ENCODE measurements around the gene ASCL3. TPM values are rescaled to one million over a fixed set of nuclear protein-coding genes. Genes with fewer than 3 reads are reported as not detected.
A peak's percentile ranks its signal among the peaks of the same experiment; 100 is the strongest.

The ASCL3 gene
- polyA plus RNA-seq, 2 donors = not detected

- Histone ChIP-seq H3K4me1 (ENCODE audit: control insufficient read depth in 2 of 2, insufficient read depth in 2 of 2, low read length in 1 of 2) (no peaks in the 10 kb centered on the region), H3K27me3 (ENCODE audit: control insufficient read depth in 1 of 2, insufficient read depth in 2 of 2, low read length in 2 of 2) (no peaks in the 10 kb centered on the region), H3K36me3 (ENCODE audit: control insufficient read depth in 2 of 2, insufficient read depth in 2 of 2, low read length in 1 of 2) (no peaks in the 10 kb centered on the region), H3K4me3 (ENCODE audit: low read depth in 1 of 2, low read length in 2 of 2) (no peak overlapping the region), H3K27ac (ENCODE audit: low read depth in 2 of 2, low read length in 1 of 2) (no peak overlapping the region), H3K9me3 (ENCODE audit: control insufficient read depth in 2 of 2, insufficient read depth in 1 of 2, low read depth in 1 of 2, low read length in 1 of 2) (no peaks in the 10 kb centered on the region)
- WGBS, 2 donors = 73 to 80% methylated on average over 3 of the region's 3 CpGs
Measured at GRCh38 chr11:8973121-8973520, 30.3 kb upstream of the ASCL3 start.

GRCh38 chr11:8971924-8972316 is 29.1 kb upstream of the ASCL3 start:
- Histone ChIP-seq H3K4me1 (ENCODE audit: control insufficient read depth in 2 of 2, insufficient read depth in 2 of 2, low read length in 1 of 2) (no peaks in the 10 kb centered on the region), H3K27ac (ENCODE audit: low read depth in 2 of 2, low read length in 1 of 2) (no peak overlapping the region), H3K27me3 (ENCODE audit: control insufficient read depth in 1 of 2, insufficient read depth in 2 of 2, low read length in 2 of 2) (no peaks in the 10 kb centered on the region), H3K9me3 (ENCODE audit: control insufficient read depth in 2 of 2, insufficient read depth in 1 of 2, low read depth in 1 of 2, low read length in 1 of 2) (no peaks in the 10 kb centered on the region), H3K4me3 (ENCODE audit: low read depth in 1 of 2, low read length in 2 of 2) (no peak overlapping the region), H3K36me3 (ENCODE audit: control insufficient read depth in 2 of 2, insufficient read depth in 2 of 2, low read length in 1 of 2) (no peaks in the 10 kb centered on the region)
- WGBS, 2 donors = 68 to 70% methylated on average over 1 of the region's 1 CpG

GRCh38 chr11:8971196-8971923 is 28.5 kb upstream of the ASCL3 start:
- 74 to 78% methylated on average over 2 of the region's 2 CpGs for WGBS, 2 donors
- no peaks in the 10 kb centered on the region for H3K4me1 ChIP-seq (ENCODE audit: control insufficient read depth in 2 of 2, insufficient read depth in 2 of 2, low read length in 1 of 2)
- H3K27ac ChIP-seq (ENCODE audit: low read depth in 2 of 2, low read length in 1 of 2) = no peak overlapping the region
- H3K9me3 ChIP-seq (ENCODE audit: control insufficient read depth in 2 of 2, insufficient read depth in 1 of 2, low read depth in 1 of 2, low read length in 1 of 2) = no peaks in the 10 kb centered on the region
- H3K4me3 ChIP-seq (ENCODE audit: low read depth in 1 of 2, low read length in 2 of 2) = no peak overlapping the region
- H3K36me3 ChIP-seq (ENCODE audit: control insufficient read depth in 2 of 2, insufficient read depth in 2 of 2, low read length in 1 of 2) = no peaks in the 10 kb centered on the region
- H3K27me3 ChIP-seq (ENCODE audit: control insufficient read depth in 1 of 2, insufficient read depth in 2 of 2, low read length in 2 of 2) = no peaks in the 10 kb centered on the region

DNA sequence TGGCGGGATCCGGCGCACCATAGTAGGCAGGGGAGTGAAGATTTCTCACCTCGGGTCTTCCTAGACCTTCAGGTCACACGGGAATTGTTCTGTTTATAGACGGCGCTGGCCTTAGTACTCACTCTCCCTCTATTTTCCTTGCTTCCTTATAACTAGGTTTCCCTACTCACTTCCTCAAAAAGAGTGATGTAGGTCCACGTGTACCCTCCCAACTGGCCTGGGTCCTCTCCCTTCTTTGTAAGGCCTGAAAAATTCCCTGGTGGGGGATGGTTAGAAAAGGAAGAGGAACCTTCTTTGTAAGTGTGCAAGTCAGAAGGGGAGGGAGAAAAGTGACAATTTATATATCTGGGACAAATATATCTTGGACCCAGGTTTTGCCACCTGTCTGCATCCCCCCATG is 24.4 kb upstream of the ASCL3 start:
- 87 to 89% methylated on average over 8 of the region's 8 CpGs for WGBS, 2 donors
- Histone ChIP-seq H3K27ac (ENCODE audit: low read depth in 2 of 2, low read length in 1 of 2) (no peak overlapping the region), H3K36me3 (ENCODE audit: control insufficient read depth in 2 of 2, insufficient read depth in 2 of 2, low read length in 1 of 2) (no peaks in the 10 kb centered on the region), H3K27me3 (ENCODE audit: control insufficient read depth in 1 of 2, insufficient read depth in 2 of 2, low read length in 2 of 2) (no peaks in the 10 kb centered on the region), H3K4me1 (ENCODE audit: control insufficient read depth in 2 of 2, insufficient read depth in 2 of 2, low read length in 1 of 2) (no peaks in the 10 kb centered on the region), H3K9me3 (ENCODE audit: control insufficient read depth in 2 of 2, insufficient read depth in 1 of 2, low read depth in 1 of 2, low read length in 1 of 2) (no peaks in the 10 kb centered on the region), H3K4me3 (ENCODE audit: low read depth in 1 of 2, low read length in 2 of 2) (no peak overlapping the region)

DNA sequence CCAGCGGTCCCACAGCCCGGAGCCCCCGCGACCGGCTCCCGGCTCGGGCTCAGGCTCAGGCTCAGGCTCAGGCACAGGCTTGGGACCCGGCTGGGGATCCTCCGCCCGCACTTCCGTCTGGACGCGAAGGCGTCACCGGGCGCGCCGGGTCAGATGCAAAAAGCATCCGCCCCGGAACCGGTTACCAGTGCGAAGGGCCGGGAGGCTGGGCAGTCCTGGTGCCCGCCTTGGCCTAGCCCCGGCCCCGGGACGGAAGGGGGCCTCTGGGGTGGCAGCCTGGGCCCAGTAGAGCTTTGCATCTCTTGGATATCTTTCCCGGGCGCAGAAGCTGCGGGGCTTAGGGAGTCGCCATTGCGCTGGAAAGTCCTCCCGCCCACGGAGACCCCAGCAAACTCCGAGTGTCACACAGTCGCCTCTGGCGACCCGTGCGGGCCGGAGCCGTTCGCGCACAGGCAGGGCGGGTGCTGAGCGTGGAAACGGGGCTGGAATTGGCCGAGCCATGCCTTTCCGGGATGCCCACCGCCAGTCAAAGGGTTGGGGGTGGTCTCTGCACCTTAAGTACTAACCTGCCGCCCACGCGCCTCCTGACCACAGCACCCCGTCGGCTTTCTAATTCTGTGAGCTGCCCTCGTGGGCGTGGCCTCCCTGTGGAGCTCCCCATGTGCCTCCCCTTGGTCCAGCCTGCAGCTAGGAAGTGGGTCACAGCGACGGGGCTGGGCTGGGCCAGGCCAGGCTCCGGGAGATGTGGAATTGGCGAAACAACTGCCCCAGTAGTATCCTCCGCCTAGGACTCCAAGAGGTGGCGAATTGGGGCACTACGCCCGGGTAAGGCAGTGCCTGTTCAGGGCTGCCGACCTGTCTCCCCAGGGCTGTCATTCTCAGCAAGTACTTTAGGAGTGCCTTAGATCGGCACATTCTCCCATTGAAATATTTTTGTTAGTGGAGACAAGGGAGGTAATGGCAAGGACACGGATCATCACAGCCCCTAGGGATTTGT is 21.8 kb upstream of the ASCL3 start, which contains the start of gene TMEM9B:
TMEM9B (minus strand) TSS at position 119 of the 997 bp plus-strand sequence. CDS start 129 bp downstream, outside the sequence.
- peak within 1 kb of the TSS; percentile 63 to 85 for H3K4me3 ChIP-seq (ENCODE audit: low read depth in 1 of 2, low read length in 2 of 2)
- 0 to 1% methylated on average over 66 to 67 of the region's 67 CpGs for WGBS, 2 donors
- H3K27me3 ChIP-seq (ENCODE audit: control insufficient read depth in 1 of 2, insufficient read depth in 2 of 2, low read length in 2 of 2) = no peaks in the 10 kb centered on the region
- peak within 1 kb of the TSS; percentile 97 to 98 for H3K27ac ChIP-seq (ENCODE audit: low read depth in 2 of 2, low read length in 1 of 2)
- H3K36me3 ChIP-seq (ENCODE audit: control insufficient read depth in 2 of 2, insufficient read depth in 2 of 2, low read length in 1 of 2) = no peaks in the 10 kb centered on the region
- no peaks in the 10 kb centered on the region for H3K4me1 ChIP-seq (ENCODE audit: control insufficient read depth in 2 of 2, insufficient read depth in 2 of 2, low read length in 1 of 2)
- no peaks in the 10 kb centered on the region for H3K9me3 ChIP-seq (ENCODE audit: control insufficient read depth in 2 of 2, insufficient read depth in 1 of 2, low read depth in 1 of 2, low read length in 1 of 2)

DNA sequence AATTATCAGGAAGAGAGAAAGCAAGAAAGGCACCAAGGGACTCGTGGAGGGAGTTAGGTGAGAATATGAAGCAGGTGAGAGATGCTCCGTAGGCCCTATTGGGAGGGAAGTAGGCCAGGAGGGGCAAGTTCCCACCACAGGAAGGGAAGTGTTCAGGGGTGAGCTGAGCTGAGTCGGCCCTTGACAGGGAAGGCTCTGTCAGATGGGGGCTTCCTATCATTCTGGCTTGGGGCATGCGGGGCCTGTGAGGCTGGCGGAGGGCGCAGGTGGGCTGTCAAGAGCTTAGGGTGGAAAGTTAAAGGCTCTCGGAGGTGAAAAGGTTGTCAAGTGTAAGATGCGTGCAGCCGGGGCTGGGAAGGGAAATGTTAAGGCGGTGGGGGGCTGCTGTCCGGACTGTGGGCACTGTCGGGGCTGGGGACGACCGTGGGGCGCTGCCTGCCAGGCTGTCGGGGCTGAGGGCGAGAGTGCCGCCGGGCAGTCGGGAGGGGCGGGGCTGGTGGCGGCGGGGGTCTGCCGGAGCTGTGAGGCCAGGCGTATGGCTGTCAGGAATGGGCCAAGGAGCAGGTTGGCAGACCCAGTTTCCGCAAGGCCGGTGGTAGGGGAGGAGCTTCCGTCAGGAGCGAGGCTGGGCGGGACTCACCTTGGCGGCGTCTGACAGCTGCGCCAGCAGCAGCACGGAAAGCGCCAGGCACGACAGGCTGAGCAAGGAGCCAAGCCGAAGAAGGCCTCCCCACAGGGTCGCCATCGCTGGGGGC is 20.9 kb upstream of the ASCL3 start:
- Histone ChIP-seq H3K9me3 (ENCODE audit: control insufficient read depth in 2 of 2, insufficient read depth in 1 of 2, low read depth in 1 of 2, low read length in 1 of 2) (no peaks in the 10 kb centered on the region), H3K4me3 (ENCODE audit: low read depth in 1 of 2, low read length in 2 of 2) (peak overlapping the region; percentile 63 to 85), H3K4me1 (ENCODE audit: control insufficient read depth in 2 of 2, insufficient read depth in 2 of 2, low read length in 1 of 2) (no peaks in the 10 kb centered on the region), H3K27ac (ENCODE audit: low read depth in 2 of 2, low read length in 1 of 2) (peak overlapping the region; percentile 97 to 98), H3K36me3 (ENCODE audit: control insufficient read depth in 2 of 2, insufficient read depth in 2 of 2, low read length in 1 of 2) (no peaks in the 10 kb centered on the region), H3K27me3 (ENCODE audit: control insufficient read depth in 1 of 2, insufficient read depth in 2 of 2, low read length in 2 of 2) (no peaks in the 10 kb centered on the region)
- 2% methylated on average over 37 to 39 of the region's 39 CpGs for WGBS, 2 donors

DNA sequence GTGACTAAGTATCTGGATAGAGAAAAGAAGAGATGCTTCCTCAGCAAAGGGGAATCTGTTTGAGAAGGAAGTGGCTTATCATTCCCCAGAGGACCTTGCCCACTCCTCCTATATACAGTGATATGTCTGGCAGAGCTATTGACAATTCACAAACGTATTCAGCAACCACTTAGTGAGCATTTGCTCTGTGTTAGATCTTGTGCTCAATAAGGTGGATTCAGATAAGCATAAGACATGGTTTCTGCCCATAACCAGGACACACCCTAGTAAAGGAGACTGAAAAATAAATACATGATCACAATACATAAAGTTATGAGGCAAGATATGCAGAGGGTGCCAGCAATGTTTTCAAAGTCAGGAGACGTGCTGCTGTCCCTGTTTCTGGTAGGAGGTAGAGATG is 20.0 kb upstream of the ASCL3 start:
- Histone ChIP-seq H3K36me3 (ENCODE audit: control insufficient read depth in 2 of 2, insufficient read depth in 2 of 2, low read length in 1 of 2) (no peaks in the 10 kb centered on the region), H3K4me1 (ENCODE audit: control insufficient read depth in 2 of 2, insufficient read depth in 2 of 2, low read length in 1 of 2) (no peaks in the 10 kb centered on the region), H3K27ac (ENCODE audit: low read depth in 2 of 2, low read length in 1 of 2) (peak overlapping the region in 1 of 2 donors; percentile 44), H3K4me3 (ENCODE audit: low read depth in 1 of 2, low read length in 2 of 2) (peak overlapping the region in 1 of 2 donors; percentile 63), H3K27me3 (ENCODE audit: control insufficient read depth in 1 of 2, insufficient read depth in 2 of 2, low read length in 2 of 2) (no peaks in the 10 kb centered on the region), H3K9me3 (ENCODE audit: control insufficient read depth in 2 of 2, insufficient read depth in 1 of 2, low read depth in 1 of 2, low read length in 1 of 2) (no peaks in the 10 kb centered on the region)
- WGBS, 2 donors = 20 to 34% methylated on average over 2 of the region's 2 CpGs

DNA sequence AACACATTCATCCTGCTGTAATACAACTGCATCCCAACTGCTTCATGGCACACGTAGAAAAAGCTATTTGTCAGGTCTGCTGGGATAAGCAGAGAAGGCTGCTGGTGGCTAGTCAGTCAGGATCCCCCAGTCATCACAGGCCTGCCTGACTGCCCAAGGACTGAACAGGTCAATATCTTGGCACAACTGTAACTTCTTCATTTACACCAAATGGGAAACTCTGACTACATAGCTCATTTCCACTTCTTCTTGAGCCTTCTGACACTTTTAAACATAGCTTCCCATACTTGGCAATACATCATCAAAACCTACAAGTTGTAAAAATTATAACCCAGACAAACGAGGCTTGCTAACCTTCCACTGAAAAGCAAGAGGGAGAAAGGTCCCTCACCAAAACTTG is 18.6 kb upstream of the ASCL3 start:
- 60 to 64% methylated on average over 2 of the region's 2 CpGs for WGBS, 2 donors
- Histone ChIP-seq H3K27ac (ENCODE audit: low read depth in 2 of 2, low read length in 1 of 2) (no peak overlapping the region), H3K27me3 (ENCODE audit: control insufficient read depth in 1 of 2, insufficient read depth in 2 of 2, low read length in 2 of 2) (no peaks in the 10 kb centered on the region), H3K36me3 (ENCODE audit: control insufficient read depth in 2 of 2, insufficient read depth in 2 of 2, low read length in 1 of 2) (no peaks in the 10 kb centered on the region), H3K4me3 (ENCODE audit: low read depth in 1 of 2, low read length in 2 of 2) (no peak overlapping the region), H3K4me1 (ENCODE audit: control insufficient read depth in 2 of 2, insufficient read depth in 2 of 2, low read length in 1 of 2) (no peaks in the 10 kb centered on the region), H3K9me3 (ENCODE audit: control insufficient read depth in 2 of 2, insufficient read depth in 1 of 2, low read depth in 1 of 2, low read length in 1 of 2) (no peaks in the 10 kb centered on the region)

DNA sequence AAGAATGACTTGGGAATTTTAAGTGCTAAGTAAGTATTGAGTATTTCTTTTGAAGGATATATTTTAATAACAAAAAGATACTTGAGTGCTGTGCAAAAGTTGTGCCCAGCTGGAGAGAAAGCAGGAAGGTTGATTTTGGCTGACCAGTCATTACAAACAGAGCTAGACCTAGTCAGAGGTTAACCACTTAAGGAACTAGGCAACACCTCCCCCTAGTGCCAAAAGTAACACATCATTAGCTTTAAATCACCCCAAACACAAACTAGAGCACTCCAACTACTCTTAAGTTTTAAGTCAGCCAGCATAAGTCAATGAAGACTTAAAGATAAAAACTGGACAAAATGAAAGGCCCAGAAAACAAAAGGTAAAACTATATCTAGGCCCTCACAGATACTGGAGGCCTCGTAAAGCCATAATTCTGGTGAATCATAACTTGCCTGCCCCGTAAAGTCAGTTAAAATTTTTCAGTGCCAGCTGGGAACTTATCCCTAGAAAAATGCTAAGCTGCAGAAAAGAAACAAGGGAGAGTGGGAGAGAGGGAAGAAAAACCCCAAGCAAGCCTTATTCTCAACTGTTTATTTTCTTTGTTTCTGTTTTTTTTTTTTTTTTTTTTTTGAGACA is 16.8 kb upstream of the ASCL3 start:
- Histone ChIP-seq H3K27me3 (ENCODE audit: control insufficient read depth in 1 of 2, insufficient read depth in 2 of 2, low read length in 2 of 2) (no peaks in the 10 kb centered on the region), H3K4me3 (ENCODE audit: low read depth in 1 of 2, low read length in 2 of 2) (no peak overlapping the region), H3K27ac (ENCODE audit: low read depth in 2 of 2, low read length in 1 of 2) (peak overlapping the region in 1 of 2 donors; percentile 11), H3K36me3 (ENCODE audit: control insufficient read depth in 2 of 2, insufficient read depth in 2 of 2, low read length in 1 of 2) (peaks cover 4 to 7% of the 10 kb centered on the region in 2 donors), H3K4me1 (ENCODE audit: control insufficient read depth in 2 of 2, insufficient read depth in 2 of 2, low read length in 1 of 2) (no peaks in the 10 kb centered on the region), H3K9me3 (ENCODE audit: control insufficient read depth in 2 of 2, insufficient read depth in 1 of 2, low read depth in 1 of 2, low read length in 1 of 2) (no peaks in the 10 kb centered on the region)
- 13 to 53% methylated on average over 2 of the region's 2 CpGs for whole genome bisulfite sequencing, 2 donors
